SK-N-SH treated with all-trans-retinoic acid at 6 μM for 48 hours (cell line): ENCODE results near the gene NRXN3.
A peak's percentile ranks its signal among the peaks of the same experiment; 100 is the strongest.

ENCODE experiments used
- ATAC-seq: fragments of 200-7000 bp; cut with Tn5 transposase; 3 replicates; pipeline ENCODE4 v1.9.1; 2020; ENCODE audit warnings: mild to moderate bottlenecking, moderate library complexity
- BACH2 ChIP-seq: fragments of 250-450 bp; sonication (Bioruptor Pico); IDR thresholded peaks from 2 replicates; pipeline ENCODE4 v1.9.0; 2021; ENCODE audit warnings: mild to moderate bottlenecking, borderline replicate concordance
- CSDC2 ChIP-seq: fragments of 250-450 bp; sonication (Bioruptor Pico); IDR thresholded peaks from 2 replicates; pipeline ENCODE4 v1.5.0; 2020; ENCODE audit warnings: mild to moderate bottlenecking, moderate library complexity
- ESRRG ChIP-seq: fragments of 250-450 bp; sonication (Bioruptor Pico); IDR thresholded peaks from 2 replicates; pipeline ENCODE4 v1.6.1; 2021; ENCODE audit warnings: mild to moderate bottlenecking
- GLIS3 ChIP-seq: fragments of 250-450 bp; sonication (Bioruptor Pico); IDR thresholded peaks from 2 replicates; pipeline ENCODE4 v1.5.0; 2020; ENCODE audit warnings: mild to moderate bottlenecking, moderate library complexity
- ISL1 ChIP-seq: fragments of 250-450 bp; sonication (Bioruptor Pico); IDR thresholded peaks from 2 replicates; pipeline ENCODE4 v2.1.2; 2022; ENCODE audit warnings: mild to moderate bottlenecking, moderate library complexity
- OSR1 ChIP-seq: fragments of 250-450 bp; sonication (Bioruptor Pico); IDR thresholded peaks from 2 replicates; pipeline ENCODE4 v1.8.0; 2022; ENCODE audit warnings: moderate library complexity, mild to moderate bottlenecking, inconsistent platforms
- PATZ1 ChIP-seq: fragments of 250-450 bp; sonication (Bioruptor Pico); IDR thresholded peaks from 2 replicates; pipeline ENCODE4 v1.8.0; 2020; ENCODE audit warnings: mild to moderate bottlenecking, moderate library complexity, borderline replicate concordance
- POU6F1 ChIP-seq: fragments of 250-450 bp; sonication (Bioruptor Pico); IDR thresholded peaks from 2 replicates; pipeline ENCODE4 v1.8.0; 2021; ENCODE audit warnings: low read depth, mild to moderate bottlenecking, moderate library complexity, borderline replicate concordance
- RARB ChIP-seq: fragments of 250-450 bp; sonication (Bioruptor Pico); IDR thresholded peaks from 2 replicates; pipeline ENCODE4 v1.8.0; 2021; ENCODE audit warnings: mild to moderate bottlenecking, moderate library complexity
- SNAI2 ChIP-seq: fragments of 250-450 bp; sonication (Bioruptor Pico); IDR thresholded peaks from 2 replicates; pipeline ENCODE4 v1.5.0; 2020; ENCODE audit warnings: mild to moderate bottlenecking, moderate library complexity
- TCF4 ChIP-seq: fragments of 250-450 bp; sonication (Bioruptor Pico); IDR thresholded peaks from 2 replicates; pipeline ENCODE4 v1.8.0; 2021; ENCODE audit warnings: mild to moderate bottlenecking, moderate library complexity, borderline replicate concordance
- TSHZ2 ChIP-seq: fragments of 250-450 bp; sonication (Bioruptor Pico); IDR thresholded peaks from 2 replicates; pipeline ENCODE4 v1.5.0; 2020; ENCODE audit warnings: mild to moderate bottlenecking, moderate library complexity
- ZC3H10 ChIP-seq: fragments of 250-450 bp; sonication (Bioruptor Pico); IDR thresholded peaks from 2 replicates; pipeline ENCODE4 v1.5.1; 2021; ENCODE audit warnings: mild to moderate bottlenecking, moderate library complexity
- ZFP3 ChIP-seq: fragments of 250-450 bp; sonication (Bioruptor Pico); IDR thresholded peaks from 2 replicates; pipeline ENCODE4 v1.5.0; 2020; ENCODE audit warnings: mild to moderate bottlenecking, moderate library complexity
- ZFP30 ChIP-seq: fragments of 450-650 bp; formaldehyde crosslinking; IDR thresholded peaks from 2 replicates; pipeline ENCODE4 v1.5.0; 2022; ENCODE audit warnings: mild to moderate bottlenecking, moderate library complexity
- ZNF565 ChIP-seq: fragments of 450-650 bp; formaldehyde crosslinking; conservative IDR thresholded peaks from 2 replicates; pipeline ENCODE4 v1.5.0; 2020; ENCODE audit warnings: low read depth, mild to moderate bottlenecking, moderate library complexity
- ZNF70 ChIP-seq: fragments of 450-650 bp; formaldehyde crosslinking; IDR thresholded peaks from 2 replicates; pipeline ENCODE4 v1.5.0; 2020; ENCODE audit warnings: mild to moderate bottlenecking, moderate library complexity
- TF ChIP-seq, protein P1 (sequence below): fragments of 250-450 bp; sonication (Bioruptor Pico); IDR thresholded peaks from 2 replicates; pipeline ENCODE4 v1.5.1; 2021; ENCODE audit warnings: mild to moderate bottlenecking, moderate library complexity

NRXN3 gene

DNA sequence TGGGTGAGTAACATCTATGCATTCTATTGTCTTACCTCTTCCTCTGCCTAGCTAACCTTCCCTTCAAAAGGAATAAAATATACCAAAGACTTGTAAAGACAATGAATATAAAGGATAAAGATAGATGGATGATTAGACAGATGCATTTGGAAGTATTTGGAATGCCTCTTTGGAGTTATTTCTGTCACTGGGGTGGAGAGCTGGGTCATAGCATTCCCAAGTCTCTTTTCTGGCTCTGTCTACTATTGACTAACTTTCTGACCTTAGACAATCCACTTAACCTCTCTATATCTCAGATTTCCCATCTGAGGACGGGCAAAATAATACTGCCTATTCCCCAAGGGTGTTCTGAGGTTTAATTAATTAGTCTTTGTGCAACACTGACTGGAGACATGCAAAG is 1523.8 kb downstream of the NRXN3 start:
- no peak for ATAC-seq
- TF ChIP-seq BACH2 (CRISPR knock-in tag), result no peak
- no peak for TF ChIP-seq RARB (CRISPR knock-in tag)
- no peak for TF ChIP-seq GLIS3 (CRISPR knock-in tag)
- TF ChIP-seq POU6F1 (CRISPR knock-in tag), result no peak
- no peak for TF ChIP-seq OSR1
- no peak for TF ChIP-seq ESRRG (CRISPR knock-in tag)
- no peak for TF ChIP-seq ZC3H10 (CRISPR knock-in tag)

DNA sequence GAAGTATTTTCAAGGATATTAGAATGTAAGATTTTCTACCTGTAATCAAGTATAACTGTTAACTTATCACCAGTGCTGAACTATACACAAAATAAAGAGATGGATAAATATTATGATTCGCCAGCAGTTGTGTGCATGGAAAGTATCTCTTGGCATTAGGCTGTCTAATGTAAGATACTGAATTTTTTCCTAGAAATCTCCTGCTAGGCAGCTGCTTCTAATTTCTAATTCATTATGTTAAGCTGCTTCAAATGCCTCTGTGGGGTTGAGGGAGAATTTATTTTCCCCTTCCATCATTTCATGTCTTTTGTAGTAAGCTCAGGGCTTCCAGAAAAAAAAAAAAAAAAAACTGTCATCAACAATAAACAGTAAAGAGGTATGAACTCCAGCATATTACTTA is 1525.1 kb downstream of the NRXN3 start:
- no peak for TF ChIP-seq ZC3H10 (CRISPR knock-in tag)
- TF ChIP-seq ZFP30, result no peak
- no peak for TF ChIP-seq ZNF70 (CRISPR knock-in tag)
- ATAC-seq, result 0 out of 3 replicates have a peak, but pooled peaks have one; percentile 24

- no peak for ATAC-seq
- no peak for TF ChIP-seq ZFP30
- no peak for TF ChIP-seq ESRRG (CRISPR knock-in tag)
- TF ChIP-seq TSHZ2, result no peak
- TF ChIP-seq, protein P1, sequence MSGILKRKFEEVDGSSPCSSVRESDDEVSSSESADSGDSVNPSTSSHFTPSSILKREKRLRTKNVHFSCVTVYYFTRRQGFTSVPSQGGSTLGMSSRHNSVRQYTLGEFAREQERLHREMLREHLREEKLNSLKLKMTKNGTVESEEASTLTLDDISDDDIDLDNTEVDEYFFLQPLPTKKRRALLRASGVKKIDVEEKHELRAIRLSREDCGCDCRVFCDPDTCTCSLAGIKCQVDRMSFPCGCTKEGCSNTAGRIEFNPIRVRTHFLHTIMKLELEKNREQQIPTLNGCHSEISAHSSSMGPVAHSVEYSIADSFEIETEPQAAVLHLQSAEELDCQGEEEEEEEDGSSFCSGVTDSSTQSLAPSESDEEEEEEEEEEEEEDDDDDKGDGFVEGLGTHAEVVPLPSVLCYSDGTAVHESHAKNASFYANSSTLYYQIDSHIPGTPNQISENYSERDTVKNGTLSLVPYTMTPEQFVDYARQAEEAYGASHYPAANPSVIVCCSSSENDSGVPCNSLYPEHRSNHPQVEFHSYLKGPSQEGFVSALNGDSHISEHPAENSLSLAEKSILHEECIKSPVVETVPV (CRISPR knock-in tag), result no peak
- TF ChIP-seq ZC3H10 (CRISPR knock-in tag), result no peak
- TF ChIP-seq POU6F1 (CRISPR knock-in tag), result no peak
- TF ChIP-seq TCF4 (CRISPR knock-in tag), result no peak
- TF ChIP-seq PATZ1 (CRISPR knock-in tag), result no peak
- no peak for TF ChIP-seq RARB (CRISPR knock-in tag)
- TF ChIP-seq ZNF565 (CRISPR knock-in tag), result no peak
- TF ChIP-seq GLIS3 (CRISPR knock-in tag), result no peak
- no peak for TF ChIP-seq SNAI2
- no peak for TF ChIP-seq ZFP3 (CRISPR knock-in tag)
- TF ChIP-seq ISL1 (CRISPR knock-in tag), result no peak
- no peak for TF ChIP-seq OSR1
These were observed 1528.1 kb downstream of the NRXN3 start for GRCh38 chr14:79698298-79698711.

DNA sequence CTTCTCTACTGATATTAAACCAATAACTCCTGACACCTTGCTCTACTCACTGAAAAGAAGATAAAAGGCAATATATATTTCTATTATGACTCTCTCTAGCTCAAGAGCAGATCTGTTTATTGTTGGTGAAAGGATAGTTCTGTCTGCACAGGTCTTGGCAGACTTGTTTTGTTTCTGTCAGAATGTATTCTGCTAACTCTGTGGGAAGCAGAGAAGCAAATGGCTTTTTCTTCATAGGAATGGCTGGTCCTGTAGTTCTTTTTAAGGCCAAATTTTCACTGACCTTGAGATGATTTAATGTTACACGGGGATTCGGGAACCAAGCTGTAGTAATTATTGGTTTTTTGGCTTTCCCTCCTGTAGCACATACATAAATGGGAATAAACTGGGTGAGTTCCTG is 1529.0 kb downstream of the NRXN3 start:
- ATAC-seq, result no peak
- TF ChIP-seq TSHZ2 (no peak), ISL1 (CRISPR knock-in tag) (no peak), ZFP30 (no peak), CSDC2 (no peak), GLIS3 (CRISPR knock-in tag) (no peak), BACH2 (CRISPR knock-in tag) (no peak), ZC3H10 (CRISPR knock-in tag) (no peak)
- TF ChIP-seq, protein P1 (CRISPR knock-in tag), result no peak
